Peyer's patch (tissue), 4 donors: ENCODE results near the gene ELL. TPM values are rescaled to one million over a fixed set of nuclear protein-coding genes. Genes with fewer than 3 reads are reported as not detected.
A peak's percentile ranks its signal among the peaks of the same experiment; 100 is the strongest.

ENCODE experiments used
- DNase-seq, 3 donors: peaks; one replicate each; pipeline ENCODE4 v3.0.0-alpha.2; 2017 to 2019
- H3K27ac ChIP-seq, 4 donors: fragments of 200-600 bp; sonication (generic); one replicate each; pipeline ENCODE4 v1.5.1; 2016 to 2019
- H3K27me3 ChIP-seq, 2 donors: fragments of 200-600 bp; sonication (generic); one replicate each; pipeline ENCODE4 v1.5.1; 2019
- H3K36me3 ChIP-seq, 3 donors: fragments of 200-600 bp; sonication (generic); one replicate each; pipeline ENCODE4 v1.5.1; 2016 to 2019
- H3K4me1 ChIP-seq, 4 donors: fragments of 200-600 bp; sonication (generic); one replicate each; pipeline ENCODE4 v1.5.1; 2016 to 2019
- H3K4me3 ChIP-seq, 4 donors: fragments of 200-600 bp; sonication (generic); 1 replicate in 3 of 4; 2 replicates in 1 of 4; pipeline ENCODE4 v1.5.1; 2016 to 2019; ENCODE audit warnings: mild to moderate bottlenecking in 1 of 4
- H3K9me3 ChIP-seq, 4 donors: fragments of 200-600 bp; sonication (generic); one replicate each; pipeline ENCODE4 v1.5.1; 2016 to 2019; ENCODE audit warnings: mild to moderate bottlenecking in 1 of 4
- CTCF ChIP-seq, 6 experiments: fragments of 450-650 bp in 4 of 6; fragments of 200-600 bp in 2 of 6; sonication (generic) in 1 of 6; IDR thresholded peaks; one replicate each; pipeline ENCODE4 v1.5.1; 2017 to 2019; ENCODE audit warnings: antibody characterized with exemption in 6 of 6, mild to moderate bottlenecking in 3 of 6, moderate library complexity in 1 of 6
- POLR2A ChIP-seq, 2 donors: fragments of 450-650 bp; IDR thresholded peaks; one replicate each; pipeline ENCODE4 v1.5.1; 2017; ENCODE audit warnings: antibody characterized with exemption in 2 of 2, mild to moderate bottlenecking in 2 of 2, moderate library complexity in 2 of 2
- total RNA-seq, 4 donors: library from RNA; depleted of rRNA; stranded (reverse); fragments of >200 nt; gene quantifications; one replicate each; pipeline ENCODE4 v1.1.0, GENCODE V29; 2016

The ELL gene
- total RNA-seq, 4 donors from 2014 or later: 18.9 to 49.5 (median 34.2) TPM

GRCh38 chr19:18456279-18456678 is 65.6 kb downstream of the ELL start:
- no peak for TF ChIP-seq CTCF (IDR thresholded peaks at IDR 0.05)
- TF ChIP-seq POLR2A (IDR thresholded peaks at IDR 0.05): no peak
- H3K27ac ChIP-seq: peak overlapping the region in 1 of 4 donors; percentile 42
- DNase-seq: no peak
- no peak overlapping the region for H3K4me3 ChIP-seq
- H3K27me3 ChIP-seq: no peaks in the 10 kb centered on the region
- H3K36me3 ChIP-seq: peaks cover 0 to 63% (median 0%) of the 10 kb centered on the region in 3 donors
- no peaks in the 10 kb centered on the region for H3K9me3 ChIP-seq
- H3K4me1 ChIP-seq: peaks cover 0 to 24% (median 2%) of the 10 kb centered on the region in 4 donors

GRCh38 chr19:18453269-18454024 is 68.4 kb downstream of the ELL start:
- H3K27me3 ChIP-seq: no peaks in the 10 kb centered on the region
- H3K9me3 ChIP-seq: no peaks in the 10 kb centered on the region
- no peak for DNase-seq
- TF ChIP-seq POLR2A (IDR thresholded peaks at IDR 0.05): no peak
- no peak for TF ChIP-seq CTCF (IDR thresholded peaks at IDR 0.05)
- H3K27ac ChIP-seq: no peak overlapping the region
- peaks cover 0 to 73% (median 0%) of the 10 kb centered on the region in 3 donors for H3K36me3 ChIP-seq
- no peak overlapping the region for H3K4me3 ChIP-seq
- peaks cover 0 to 11% (median 0%) of the 10 kb centered on the region in 4 donors for H3K4me1 ChIP-seq

- no peak overlapping the region for H3K4me3 ChIP-seq
- peaks cover 0 to 11% (median 0%) of the 10 kb centered on the region in 4 donors for H3K4me1 ChIP-seq
- H3K9me3 ChIP-seq: no peaks in the 10 kb centered on the region
- no peak for DNase-seq
- H3K27me3 ChIP-seq: no peaks in the 10 kb centered on the region
- TF ChIP-seq POLR2A (IDR thresholded peaks at IDR 0.05) (no peak), CTCF (IDR thresholded peaks at IDR 0.05) (no peak)
- H3K27ac ChIP-seq: no peak overlapping the region
- H3K36me3 ChIP-seq: peaks cover 0 to 68% (median 0%) of the 10 kb centered on the region in 3 donors
Measured at GRCh38 chr19:18452386-18452785, 69.5 kb downstream of the ELL start.

- H3K4me3 ChIP-seq: no peak overlapping the region
- no peaks in the 10 kb centered on the region for H3K9me3 ChIP-seq
- peak; percentile 84 to 95 (median 92) for DNase-seq
- no peaks in the 10 kb centered on the region for H3K27me3 ChIP-seq
- TF ChIP-seq CTCF (IDR thresholded peaks at IDR 0.05) (peak; percentile 95 to 99 (median 97)), POLR2A (IDR thresholded peaks at IDR 0.05) (no peak)
- H3K27ac ChIP-seq: peak overlapping the region in 1 of 4 donors; percentile 39
- H3K4me1 ChIP-seq: peaks cover 0 to 11% (median 0%) of the 10 kb centered on the region in 4 donors
- H3K36me3 ChIP-seq: peaks cover 0 to 68% (median 0%) of the 10 kb centered on the region in 3 donors
Measured at GRCh38 chr19:18450931-18451836, 70.7 kb downstream of the ELL start.

GRCh38 chr19:18450021-18450930 is 71.6 kb downstream of the ELL start:
- DNase-seq: no peak
- Histone ChIP-seq H3K9me3 (no peaks in the 10 kb centered on the region), H3K27me3 (no peaks in the 10 kb centered on the region), H3K4me1 (peaks cover 0 to 11% (median 0%) of the 10 kb centered on the region in 4 donors), H3K36me3 (peaks cover 0 to 73% (median 0%) of the 10 kb centered on the region in 3 donors), H3K27ac (peak overlapping the region in 1 of 4 donors; percentile 39), H3K4me3 (no peak overlapping the region)
- TF ChIP-seq CTCF (IDR thresholded peaks at IDR 0.05): no peak
- no peak for TF ChIP-seq POLR2A (IDR thresholded peaks at IDR 0.05)
